ENCODE results near the gene DEFB132. TPM values are rescaled to one million over a fixed set of nuclear protein-coding genes. Genes with fewer than 3 reads are reported as not detected.

DEFB132 gene
- total and polyA plus RNA-seq, 2 of the 13 experiments (the other 11 are each of a cell fraction or from before 2014, with no cell fraction given), result not detected

DNA sequence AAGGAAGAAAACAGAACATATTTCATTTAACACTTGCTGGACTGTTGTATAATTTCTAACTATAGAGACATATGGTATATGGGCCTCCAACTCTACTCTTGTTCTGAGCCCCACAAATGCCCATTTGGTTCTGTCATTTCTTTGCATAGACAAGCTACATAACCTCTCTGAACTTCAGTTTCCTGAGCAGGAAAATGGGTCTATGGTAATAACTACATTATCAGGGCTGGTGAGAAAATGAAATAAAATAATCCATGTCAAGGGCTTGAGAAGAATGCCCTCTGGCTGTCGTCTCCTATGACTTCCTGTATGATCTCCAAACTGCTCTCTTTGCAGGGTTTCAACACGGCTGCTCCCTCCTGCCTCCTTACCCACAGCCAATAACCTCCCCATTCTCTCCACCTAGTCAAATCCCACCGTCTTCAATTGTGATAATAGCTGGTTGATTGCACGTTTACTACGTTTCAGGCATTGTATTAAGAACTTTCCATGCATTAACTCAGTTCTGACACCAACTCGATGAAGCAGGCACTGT is 51.8 kb downstream of the DEFB132 start (continued):
- TF ChIP-seq, protein P1, sequence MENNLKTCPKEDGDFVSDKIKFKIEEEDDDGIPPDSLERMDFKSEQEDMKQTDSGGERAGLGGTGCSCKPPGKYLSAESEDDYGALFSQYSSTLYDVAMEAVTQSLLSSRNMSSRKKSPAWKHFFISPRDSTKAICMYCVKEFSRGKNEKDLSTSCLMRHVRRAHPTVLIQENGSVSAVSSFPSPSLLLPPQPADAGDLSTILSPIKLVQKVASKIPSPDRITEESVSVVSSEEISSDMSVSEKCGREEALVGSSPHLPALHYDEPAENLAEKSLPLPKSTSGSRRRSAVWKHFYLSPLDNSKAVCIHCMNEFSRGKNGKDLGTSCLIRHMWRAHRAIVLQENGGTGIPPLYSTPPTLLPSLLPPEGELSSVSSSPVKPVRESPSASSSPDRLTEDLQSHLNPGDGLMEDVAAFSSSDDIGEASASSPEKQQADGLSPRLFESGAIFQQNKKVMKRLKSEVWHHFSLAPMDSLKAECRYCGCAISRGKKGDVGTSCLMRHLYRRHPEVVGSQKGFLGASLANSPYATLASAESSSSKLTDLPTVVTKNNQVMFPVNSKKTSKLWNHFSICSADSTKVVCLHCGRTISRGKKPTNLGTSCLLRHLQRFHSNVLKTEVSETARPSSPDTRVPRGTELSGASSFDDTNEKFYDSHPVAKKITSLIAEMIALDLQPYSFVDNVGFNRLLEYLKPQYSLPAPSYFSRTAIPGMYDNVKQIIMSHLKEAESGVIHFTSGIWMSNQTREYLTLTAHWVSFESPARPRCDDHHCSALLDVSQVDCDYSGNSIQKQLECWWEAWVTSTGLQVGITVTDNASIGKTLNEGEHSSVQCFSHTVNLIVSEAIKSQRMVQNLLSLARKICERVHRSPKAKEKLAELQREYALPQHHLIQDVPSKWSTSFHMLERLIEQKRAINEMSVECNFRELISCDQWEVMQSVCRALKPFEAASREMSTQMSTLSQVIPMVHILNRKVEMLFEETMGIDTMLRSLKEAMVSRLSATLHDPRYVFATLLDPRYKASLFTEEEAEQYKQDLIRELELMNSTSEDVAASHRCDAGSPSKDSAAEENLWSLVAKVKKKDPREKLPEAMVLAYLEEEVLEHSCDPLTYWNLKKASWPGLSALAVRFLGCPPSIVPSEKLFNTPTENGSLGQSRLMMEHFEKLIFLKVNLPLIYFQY (CRISPR knock-in tag; IDR thresholded peaks at IDR 0.05; ENCODE audit: borderline replicate concordance), result 0 out of 2 replicates have a peak, but pooled peaks have one; percentile 7
- TF ChIP-seq, protein P2, sequence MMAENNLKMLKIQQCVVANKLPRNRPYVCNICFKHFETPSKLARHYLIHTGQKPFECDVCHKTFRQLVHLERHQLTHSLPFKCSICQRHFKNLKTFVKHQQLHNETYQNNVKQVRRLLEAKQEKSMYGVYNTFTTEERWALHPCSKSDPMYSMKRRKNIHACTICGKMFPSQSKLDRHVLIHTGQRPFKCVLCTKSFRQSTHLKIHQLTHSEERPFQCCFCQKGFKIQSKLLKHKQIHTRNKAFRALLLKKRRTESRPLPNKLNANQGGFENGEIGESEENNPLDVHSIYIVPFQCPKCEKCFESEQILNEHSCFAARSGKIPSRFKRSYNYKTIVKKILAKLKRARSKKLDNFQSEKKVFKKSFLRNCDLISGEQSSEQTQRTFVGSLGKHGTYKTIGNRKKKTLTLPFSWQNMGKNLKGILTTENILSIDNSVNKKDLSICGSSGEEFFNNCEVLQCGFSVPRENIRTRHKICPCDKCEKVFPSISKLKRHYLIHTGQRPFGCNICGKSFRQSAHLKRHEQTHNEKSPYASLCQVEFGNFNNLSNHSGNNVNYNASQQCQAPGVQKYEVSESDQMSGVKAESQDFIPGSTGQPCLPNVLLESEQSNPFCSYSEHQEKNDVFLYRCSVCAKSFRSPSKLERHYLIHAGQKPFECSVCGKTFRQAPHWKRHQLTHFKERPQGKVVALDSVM (CRISPR knock-in tag; IDR thresholded peaks at IDR 0.05), result 0 out of 2 replicates have a peak, but pooled peaks have one; percentile 41
- TF ChIP-seq GATAD2A (CRISPR knock-in tag; IDR thresholded peaks at IDR 0.05) (0 out of 2 replicates have a peak, but pooled peaks have one; percentile 4), ZNF256 (CRISPR knock-in tag; conservative IDR thresholded peaks at IDR 0.05) (peak; percentile 63; the same call in 1 of the 2 replicates), ZNF747 (CRISPR knock-in tag; IDR thresholded peaks at IDR 0.05; ENCODE audit: borderline replicate concordance) (peak; percentile 55; the same call in 1 of the 2 replicates), ZNF605 (CRISPR knock-in tag; IDR thresholded peaks at IDR 0.05) (0 out of 2 replicates have a peak, but pooled peaks have one; percentile 49), ZNF124 (CRISPR knock-in tag; IDR thresholded peaks at IDR 0.05) (0 out of 2 replicates have a peak, but pooled peaks have one; percentile 33), BRCA1 (CRISPR knock-in tag; IDR thresholded peaks at IDR 0.05) (peak; percentile 84; the same call in 1 of the 2 replicates), ELF3 (CRISPR knock-in tag; IDR thresholded peaks at IDR 0.05) (no peak), TP53 (CRISPR knock-in tag; conservative IDR thresholded peaks at IDR 0.05) (0 out of 2 replicates have a peak, but pooled peaks have one; percentile 74), ZBTB38 (CRISPR knock-in tag; IDR thresholded peaks at IDR 0.05) (no peak), HDAC2 (CRISPR knock-in tag; IDR thresholded peaks at IDR 0.05) (peak; percentile 21; the same call in 1 of the 2 replicates), MED1 (CRISPR knock-in tag; IDR thresholded peaks at IDR 0.05) (peak; percentile 66; the same call in 1 of the 2 replicates)
- TF ChIP-seq, protein P3, sequence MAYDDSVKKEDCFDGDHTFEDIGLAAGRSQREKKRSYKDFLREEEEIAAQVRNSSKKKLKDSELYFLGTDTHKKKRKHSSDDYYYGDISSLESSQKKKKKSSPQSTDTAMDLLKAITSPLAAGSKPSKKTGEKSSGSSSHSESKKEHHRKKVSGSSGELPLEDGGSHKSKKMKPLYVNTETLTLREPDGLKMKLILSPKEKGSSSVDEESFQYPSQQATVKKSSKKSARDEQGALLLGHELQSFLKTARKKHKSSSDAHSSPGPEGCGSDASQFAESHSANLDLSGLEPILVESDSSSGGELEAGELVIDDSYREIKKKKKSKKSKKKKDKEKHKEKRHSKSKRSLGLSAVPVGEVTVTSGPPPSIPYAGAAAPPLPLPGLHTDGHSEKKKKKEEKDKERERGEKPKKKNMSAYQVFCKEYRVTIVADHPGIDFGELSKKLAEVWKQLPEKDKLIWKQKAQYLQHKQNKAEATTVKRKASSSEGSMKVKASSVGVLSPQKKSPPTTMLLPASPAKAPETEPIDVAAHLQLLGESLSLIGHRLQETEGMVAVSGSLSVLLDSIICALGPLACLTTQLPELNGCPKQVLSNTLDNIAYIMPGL (CRISPR knock-in tag; IDR thresholded peaks at IDR 0.05; ENCODE audit: borderline replicate concordance in 1 of 2, low read depth in 1 of 2), result 0 out of 4 replicates have a peak, but pooled peaks of 1 of the 2 experiments have one; percentile 26
- TF ChIP-seq, protein P4, sequence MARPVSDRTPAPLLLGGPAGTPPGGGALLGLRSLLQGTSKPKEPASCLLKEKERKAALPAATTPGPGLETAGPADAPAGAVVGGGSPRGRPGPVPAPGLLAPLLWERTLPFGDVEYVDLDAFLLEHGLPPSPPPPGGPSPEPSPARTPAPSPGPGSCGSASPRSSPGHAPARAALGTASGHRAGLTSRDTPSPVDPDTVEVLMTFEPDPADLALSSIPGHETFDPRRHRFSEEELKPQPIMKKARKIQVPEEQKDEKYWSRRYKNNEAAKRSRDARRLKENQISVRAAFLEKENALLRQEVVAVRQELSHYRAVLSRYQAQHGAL (CRISPR knock-in tag; IDR thresholded peaks at IDR 0.05; ENCODE audit: not compliant biosample characterization), result peak; percentile 46
- TF ChIP-seq, protein P5, sequence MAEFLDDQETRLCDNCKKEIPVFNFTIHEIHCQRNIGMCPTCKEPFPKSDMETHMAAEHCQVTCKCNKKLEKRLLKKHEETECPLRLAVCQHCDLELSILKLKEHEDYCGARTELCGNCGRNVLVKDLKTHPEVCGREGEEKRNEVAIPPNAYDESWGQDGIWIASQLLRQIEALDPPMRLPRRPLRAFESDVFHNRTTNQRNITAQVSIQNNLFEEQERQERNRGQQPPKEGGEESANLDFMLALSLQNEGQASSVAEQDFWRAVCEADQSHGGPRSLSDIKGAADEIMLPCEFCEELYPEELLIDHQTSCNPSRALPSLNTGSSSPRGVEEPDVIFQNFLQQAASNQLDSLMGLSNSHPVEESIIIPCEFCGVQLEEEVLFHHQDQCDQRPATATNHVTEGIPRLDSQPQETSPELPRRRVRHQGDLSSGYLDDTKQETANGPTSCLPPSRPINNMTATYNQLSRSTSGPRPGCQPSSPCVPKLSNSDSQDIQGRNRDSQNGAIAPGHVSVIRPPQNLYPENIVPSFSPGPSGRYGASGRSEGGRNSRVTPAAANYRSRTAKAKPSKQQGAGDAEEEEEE (CRISPR knock-in tag; IDR thresholded peaks at IDR 0.05; ENCODE audit: borderline replicate concordance), result peak; percentile 46
- TF ChIP-seq, protein P6, sequence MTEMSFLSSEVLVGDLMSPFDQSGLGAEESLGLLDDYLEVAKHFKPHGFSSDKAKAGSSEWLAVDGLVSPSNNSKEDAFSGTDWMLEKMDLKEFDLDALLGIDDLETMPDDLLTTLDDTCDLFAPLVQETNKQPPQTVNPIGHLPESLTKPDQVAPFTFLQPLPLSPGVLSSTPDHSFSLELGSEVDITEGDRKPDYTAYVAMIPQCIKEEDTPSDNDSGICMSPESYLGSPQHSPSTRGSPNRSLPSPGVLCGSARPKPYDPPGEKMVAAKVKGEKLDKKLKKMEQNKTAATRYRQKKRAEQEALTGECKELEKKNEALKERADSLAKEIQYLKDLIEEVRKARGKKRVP (CRISPR knock-in tag; IDR thresholded peaks at IDR 0.05), result no peak

Measured in HepG2 (cell line).